ENCODE data around the gene AFAP1L1.

Gene AFAP1L1

GRCh38 chr5:149239917-149240316 lies 31.7 kb upstream of the AFAP1L1 start:
- no peak overlapping the region for H3K9ac ChIP-seq
- H3K4me1 ChIP-seq: peaks cover 3% of the 10 kb centered on the region
- H2AFZ ChIP-seq: no peak overlapping the region
- no peak overlapping the region for H3K4me3 ChIP-seq (ENCODE audit: low read depth, low read length)
- no peak overlapping the region for H3K27ac ChIP-seq
- no peak overlapping the region for H3K4me2 ChIP-seq (ENCODE audit: low read length)
- H3K79me2 ChIP-seq: no peaks in the 10 kb centered on the region
- no peaks in the 10 kb centered on the region for H3K9me3 ChIP-seq (ENCODE audit: control insufficient read depth, low read length)
- H3K27me3 ChIP-seq (ENCODE audit: control insufficient read depth, insufficient read depth, low read length): no peaks in the 10 kb centered on the region
- H3K36me3 ChIP-seq (ENCODE audit: control insufficient read depth, insufficient read depth, low read length): no peaks in the 10 kb centered on the region
- no peak for TF ChIP-seq CTCF (IDR thresholded peaks at IDR 0.05)

GRCh38 chr5:149240354-149240998 lies 31.2 kb upstream of the AFAP1L1 start:
- Histone ChIP-seq H3K4me1 (peaks cover 3% of the 10 kb centered on the region), H3K27ac (no peak overlapping the region)

GRCh38 chr5:149242339-149242738 lies 29.3 kb upstream of the AFAP1L1 start:
- H3K36me3 ChIP-seq (ENCODE audit: control insufficient read depth, insufficient read depth, low read length): no peaks in the 10 kb centered on the region
- no peak overlapping the region for H3K27ac ChIP-seq
- H3K27me3 ChIP-seq (ENCODE audit: control insufficient read depth, insufficient read depth, low read length): no peaks in the 10 kb centered on the region
- H3K9me3 ChIP-seq (ENCODE audit: control insufficient read depth, low read length): no peaks in the 10 kb centered on the region
- H3K4me3 ChIP-seq (ENCODE audit: low read depth, low read length): no peak overlapping the region
- H3K4me2 ChIP-seq (ENCODE audit: low read length): no peak overlapping the region
- H3K4me1 ChIP-seq: peaks cover 3% of the 10 kb centered on the region
- TF ChIP-seq CTCF (IDR thresholded peaks at IDR 0.05): no peak
- H2AFZ ChIP-seq: no peak overlapping the region
- H3K79me2 ChIP-seq: no peaks in the 10 kb centered on the region
- H3K9ac ChIP-seq: no peak overlapping the region

More at GRCh38 chr5:149240354-149240998, 31.2 kb upstream of the AFAP1L1 start:
- Histone ChIP-seq H3K27me3 (ENCODE audit: control insufficient read depth, insufficient read depth, low read length) (no peaks in the 10 kb centered on the region), H3K9me3 (ENCODE audit: control insufficient read depth, low read length) (no peaks in the 10 kb centered on the region), H3K4me3 (ENCODE audit: low read depth, low read length) (no peak overlapping the region), H2AFZ (no peak overlapping the region), H3K9ac (no peak overlapping the region), H3K36me3 (ENCODE audit: control insufficient read depth, insufficient read depth, low read length) (no peaks in the 10 kb centered on the region), H3K79me2 (no peaks in the 10 kb centered on the region), H3K4me2 (ENCODE audit: low read length) (no peak overlapping the region)
- TF ChIP-seq CTCF (IDR thresholded peaks at IDR 0.05): no peak

GRCh38 chr5:149246906-149247305 lies 24.8 kb upstream of the AFAP1L1 start:
- Histone ChIP-seq H3K9ac (no peak overlapping the region), H3K4me2 (ENCODE audit: low read length) (no peak overlapping the region), H3K27ac (no peak overlapping the region), H3K27me3 (ENCODE audit: control insufficient read depth, insufficient read depth, low read length) (no peaks in the 10 kb centered on the region), H3K79me2 (no peaks in the 10 kb centered on the region), H3K4me3 (ENCODE audit: low read depth, low read length) (no peak overlapping the region), H3K4me1 (no peaks in the 10 kb centered on the region), H2AFZ (no peak overlapping the region), H3K9me3 (ENCODE audit: control insufficient read depth, low read length) (no peaks in the 10 kb centered on the region), H3K36me3 (ENCODE audit: control insufficient read depth, insufficient read depth, low read length) (no peaks in the 10 kb centered on the region)
- TF ChIP-seq CTCF (IDR thresholded peaks at IDR 0.05): no peak

- Histone ChIP-seq H3K9me3 (ENCODE audit: control insufficient read depth, low read length) (no peaks in the 10 kb centered on the region), H3K36me3 (ENCODE audit: control insufficient read depth, insufficient read depth, low read length) (no peaks in the 10 kb centered on the region), H3K9ac (no peak overlapping the region)
Observed at GRCh38 chr5:149247726-149248125, 23.9 kb upstream of the AFAP1L1 start.

More at GRCh38 chr5:149247726-149248125, 23.9 kb upstream of the AFAP1L1 start:
- H2AFZ ChIP-seq: no peak overlapping the region
- H3K27ac ChIP-seq: no peak overlapping the region
- no peak overlapping the region for H3K4me3 ChIP-seq (ENCODE audit: low read depth, low read length)
- H3K79me2 ChIP-seq: no peaks in the 10 kb centered on the region
- no peak overlapping the region for H3K4me2 ChIP-seq (ENCODE audit: low read length)
- H3K4me1 ChIP-seq: no peaks in the 10 kb centered on the region
- no peaks in the 10 kb centered on the region for H3K27me3 ChIP-seq (ENCODE audit: control insufficient read depth, insufficient read depth, low read length)
- no peak for TF ChIP-seq CTCF (IDR thresholded peaks at IDR 0.05)
